Natural killer cell (primary cell): ENCODE measurements around the gene TMEM141. TPM values are rescaled to one million over a fixed set of nuclear protein-coding genes. Genes with fewer than 3 reads are reported as not detected.
A peak's percentile ranks its signal among the peaks of the same experiment; 100 is the strongest.

Experiments used
- ATAC-seq, 3 donors: fragments of 150-1000 bp in 2 of 3; fragments of 200-7000 bp in 1 of 3; cut with Tn5 transposase; 1 replicate in 1 of 3; 2 replicates in 2 of 3; pipeline ENCODE4 v1.10.0; 2021; ENCODE audit warnings: mild to moderate bottlenecking in 2 of 3, moderate library complexity in 2 of 3
- DNase-seq, 2 donors: peaks; one replicate each; pipeline versions ENCODE4 v3.0.0 to v3.0.0-alpha.2; 2013 to 2021; ENCODE audit warnings: mixed read lengths in 1 of 2
- H3K27ac ChIP-seq: one replicate; pipeline ENCODE4 v1.5.1; 2013; ENCODE audit warnings: mild to moderate bottlenecking, low read length
- H3K27me3 ChIP-seq: one replicate; pipeline ENCODE4 v1.6.1; 2013; ENCODE audit warnings: low read length; ENCODE audit not compliant: control insufficient read depth, insufficient read depth
- H3K36me3 ChIP-seq: one replicate; pipeline ENCODE4 v1.6.1; 2013; ENCODE audit warnings: low read length; ENCODE audit not compliant: control insufficient read depth, insufficient read depth
- H3K4me1 ChIP-seq: one replicate; pipeline ENCODE4 v1.6.1; 2013; ENCODE audit warnings: low read length; ENCODE audit not compliant: control insufficient read depth, insufficient read depth
- H3K4me3 ChIP-seq: one replicate; pipeline ENCODE4 v1.5.1; 2013; ENCODE audit warnings: low read length
- H3K9me3 ChIP-seq: one replicate; pipeline ENCODE4 v1.6.1; 2013; ENCODE audit warnings: low read length; ENCODE audit not compliant: control insufficient read depth, insufficient read depth
- H3K27ac Mint-ChIP-seq, 2 donors: one replicate each; pipeline ENCODE4 v1.8.0; 2022; ENCODE audit warnings: mild to moderate bottlenecking in 2 of 2, mixed read lengths in 2 of 2, moderate library complexity in 1 of 2
- H3K27me3 Mint-ChIP-seq, 2 donors: one replicate each; pipeline ENCODE4 v1.8.0; 2022; ENCODE audit warnings: low read depth in 2 of 2, mixed read lengths in 2 of 2
- H3K36me3 Mint-ChIP-seq: one replicate; pipeline ENCODE4 v1.8.0; 2022; ENCODE audit warnings: mixed read lengths
- H3K4me1 Mint-ChIP-seq, 2 donors: one replicate each; pipeline ENCODE4 v1.8.0; 2022; ENCODE audit warnings: mixed read lengths in 2 of 2
- H3K4me3 Mint-ChIP-seq: one replicate; pipeline ENCODE4 v1.8.0; 2022; ENCODE audit warnings: mild to moderate bottlenecking, moderate library complexity, mixed read lengths
- H3K9me3 Mint-ChIP-seq, 2 donors: one replicate each; pipeline ENCODE4 v1.8.0; 2022; ENCODE audit warnings: mixed read lengths in 2 of 2
- WGBS: methylation state at CpG from one replicate; pipeline ENCODE4 v1.1.7; 2013; ENCODE audit warnings: missing lambda C conversion rate; ENCODE audit not compliant: insufficient coverage; 5-methylcytosine and 5-hydroxymethylcytosine counted together
- intact Hi-C: fragments of 100-400 bp; cut with micrococcal nuclease; formaldehyde crosslinking; loops from one replicate; pipeline ENCODE4 v1.14.2; 2022
- total RNA-seq, 4 donors: library from RNA; stranded (reverse); fragments of 120-200 nt in 1 of 4; gene quantifications; one replicate each; pipeline versions ENCODE4 v1.2.3 to v1.2.4, GENCODE V29; 2013 to 2022
- TF ChIP-seq, protein P1 (sequence below): fragments of 200-600 bp; IDR thresholded peaks from one replicate; pipeline ENCODE4 v1.8.0; 2022; ENCODE audit warnings: antibody characterized with exemption

The TMEM141 gene
- total RNA-seq, 3 donors from 2014 or later (not counting 1 experiment from before 2014, with no cell fraction given), result 22.4 to 26.9 (median 26.6) TPM

GRCh38 chr9:136838314-136839228 lies 47.4 kb downstream of the TMEM141 start:
- Mint-ChIP-seq H3K9me3 (no peaks in the 10 kb centered on the region), H3K36me3 (no peaks in the 10 kb centered on the region), H3K27ac (no peak overlapping the region), H3K27me3 (no peaks in the 10 kb centered on the region), H3K4me1 (peaks cover 7 to 16% of the 10 kb centered on the region in 2 donors), H3K4me3 (no peak overlapping the region)
- intact Hi-C loops, result no loop called here
- no peaks in the 10 kb centered on the region for H3K27me3 ChIP-seq
- H3K4me1 ChIP-seq, result peaks cover 19% of the 10 kb centered on the region
- H3K36me3 ChIP-seq, result peaks cover 11% of the 10 kb centered on the region
- ATAC-seq (no peak), DNase-seq (no peak)
- TF ChIP-seq, protein P1, sequence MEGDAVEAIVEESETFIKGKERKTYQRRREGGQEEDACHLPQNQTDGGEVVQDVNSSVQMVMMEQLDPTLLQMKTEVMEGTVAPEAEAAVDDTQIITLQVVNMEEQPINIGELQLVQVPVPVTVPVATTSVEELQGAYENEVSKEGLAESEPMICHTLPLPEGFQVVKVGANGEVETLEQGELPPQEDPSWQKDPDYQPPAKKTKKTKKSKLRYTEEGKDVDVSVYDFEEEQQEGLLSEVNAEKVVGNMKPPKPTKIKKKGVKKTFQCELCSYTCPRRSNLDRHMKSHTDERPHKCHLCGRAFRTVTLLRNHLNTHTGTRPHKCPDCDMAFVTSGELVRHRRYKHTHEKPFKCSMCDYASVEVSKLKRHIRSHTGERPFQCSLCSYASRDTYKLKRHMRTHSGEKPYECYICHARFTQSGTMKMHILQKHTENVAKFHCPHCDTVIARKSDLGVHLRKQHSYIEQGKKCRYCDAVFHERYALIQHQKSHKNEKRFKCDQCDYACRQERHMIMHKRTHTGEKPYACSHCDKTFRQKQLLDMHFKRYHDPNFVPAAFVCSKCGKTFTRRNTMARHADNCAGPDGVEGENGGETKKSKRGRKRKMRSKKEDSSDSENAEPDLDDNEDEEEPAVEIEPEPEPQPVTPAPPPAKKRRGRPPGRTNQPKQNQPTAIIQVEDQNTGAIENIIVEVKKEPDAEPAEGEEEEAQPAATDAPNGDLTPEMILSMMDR, result no peak
- 92% methylated on average over 29 of the region's 29 CpGs for WGBS
- no peak overlapping the region for H3K27ac ChIP-seq
- H3K4me3 ChIP-seq, result no peak overlapping the region
- H3K9me3 ChIP-seq, result no peaks in the 10 kb centered on the region

GRCh38 chr9:136839229-136840139 lies 48.3 kb downstream of the TMEM141 start:
- TF ChIP-seq, protein P1, result no peak
- no peak for ATAC-seq
- Histone ChIP-seq H3K9me3 (no peaks in the 10 kb centered on the region), H3K36me3 (peaks cover 11% of the 10 kb centered on the region), H3K27ac (no peak overlapping the region), H3K4me1 (peaks cover 27% of the 10 kb centered on the region), H3K27me3 (no peaks in the 10 kb centered on the region), H3K4me3 (no peak overlapping the region)
- Mint-ChIP-seq H3K4me3 (peak overlapping the region; percentile 51), H3K27me3 (no peaks in the 10 kb centered on the region), H3K27ac (peak overlapping the region in 1 of 2 donors; percentile 2), H3K36me3 (no peaks in the 10 kb centered on the region), H3K4me1 (peaks cover 11 to 20% of the 10 kb centered on the region in 2 donors), H3K9me3 (no peaks in the 10 kb centered on the region)
- 94% methylated on average over 36 of the region's 36 CpGs for WGBS
- intact Hi-C loops, result loop anchor here (5.0 to 10.0 kb wide), 3 partner anchors 32 to 305 kb away; partner anchors contain the start of gene RABL6
- DNase-seq, result no peak

GRCh38 chr9:136840140-136840876 lies 49.2 kb downstream of the TMEM141 start:
- H3K36me3 ChIP-seq, result peaks cover 13% of the 10 kb centered on the region
- no peak overlapping the region for H3K4me3 ChIP-seq
- Mint-ChIP-seq H3K27me3 (no peaks in the 10 kb centered on the region), H3K36me3 (no peaks in the 10 kb centered on the region), H3K27ac (peak overlapping the region in 1 of 2 donors; percentile 2), H3K4me1 (peaks cover 11 to 20% of the 10 kb centered on the region in 2 donors), H3K4me3 (peak overlapping the region; percentile 51), H3K9me3 (no peaks in the 10 kb centered on the region)
- no peak overlapping the region for H3K27ac ChIP-seq
- 93% methylated on average over 32 of the region's 32 CpGs for WGBS
- TF ChIP-seq, protein P1, result no peak
- peaks cover 3% of the 10 kb centered on the region for H3K27me3 ChIP-seq
- H3K9me3 ChIP-seq, result no peaks in the 10 kb centered on the region
- DNase-seq (no peak), ATAC-seq (no peak)
- intact Hi-C loops, result loop anchor here (5.0 to 10.0 kb wide), 3 partner anchors 33 to 306 kb away; partner anchors contain the start of gene RABL6
- peaks cover 31% of the 10 kb centered on the region for H3K4me1 ChIP-seq
